ENCODE measurements around the gene C9orf153.

DNA sequence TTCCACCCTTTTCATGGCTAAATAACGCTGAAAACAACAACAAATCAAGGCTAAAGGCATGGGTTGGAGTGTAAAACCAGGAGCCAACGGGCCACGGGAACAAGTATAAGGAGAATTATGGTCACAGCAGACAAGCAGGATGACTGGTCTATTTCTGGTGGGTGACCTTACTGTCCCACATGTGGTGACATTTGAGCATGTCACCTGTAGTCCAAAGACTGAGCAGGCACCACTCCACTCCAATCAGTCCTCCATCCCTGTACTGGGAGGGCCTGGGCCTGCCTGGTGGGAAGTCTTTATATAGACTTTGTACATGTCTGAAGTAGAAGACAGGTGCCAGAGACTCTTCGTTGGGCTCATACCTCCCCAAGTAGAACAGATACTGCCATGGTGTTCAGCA is 36.8 kb downstream of the C9orf153 start:
- TF ChIP-seq, protein P1, sequence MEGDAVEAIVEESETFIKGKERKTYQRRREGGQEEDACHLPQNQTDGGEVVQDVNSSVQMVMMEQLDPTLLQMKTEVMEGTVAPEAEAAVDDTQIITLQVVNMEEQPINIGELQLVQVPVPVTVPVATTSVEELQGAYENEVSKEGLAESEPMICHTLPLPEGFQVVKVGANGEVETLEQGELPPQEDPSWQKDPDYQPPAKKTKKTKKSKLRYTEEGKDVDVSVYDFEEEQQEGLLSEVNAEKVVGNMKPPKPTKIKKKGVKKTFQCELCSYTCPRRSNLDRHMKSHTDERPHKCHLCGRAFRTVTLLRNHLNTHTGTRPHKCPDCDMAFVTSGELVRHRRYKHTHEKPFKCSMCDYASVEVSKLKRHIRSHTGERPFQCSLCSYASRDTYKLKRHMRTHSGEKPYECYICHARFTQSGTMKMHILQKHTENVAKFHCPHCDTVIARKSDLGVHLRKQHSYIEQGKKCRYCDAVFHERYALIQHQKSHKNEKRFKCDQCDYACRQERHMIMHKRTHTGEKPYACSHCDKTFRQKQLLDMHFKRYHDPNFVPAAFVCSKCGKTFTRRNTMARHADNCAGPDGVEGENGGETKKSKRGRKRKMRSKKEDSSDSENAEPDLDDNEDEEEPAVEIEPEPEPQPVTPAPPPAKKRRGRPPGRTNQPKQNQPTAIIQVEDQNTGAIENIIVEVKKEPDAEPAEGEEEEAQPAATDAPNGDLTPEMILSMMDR (IDR thresholded peaks at IDR 0.05), result no peak
- TF ChIP-seq RCOR1 (IDR thresholded peaks at IDR 0.05; ENCODE audit: low read depth, low read length), result no peak
- TF ChIP-seq POLR2A (IDR thresholded peaks at IDR 0.05; ENCODE audit: low read length), result no peak
- no peak for TF ChIP-seq BHLHE40 (IDR thresholded peaks at IDR 0.05; ENCODE audit: low read depth, low read length)
- TF ChIP-seq, protein P2, sequence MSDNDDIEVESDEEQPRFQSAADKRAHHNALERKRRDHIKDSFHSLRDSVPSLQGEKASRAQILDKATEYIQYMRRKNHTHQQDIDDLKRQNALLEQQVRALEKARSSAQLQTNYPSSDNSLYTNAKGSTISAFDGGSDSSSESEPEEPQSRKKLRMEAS (IDR thresholded peaks at IDR 0.05), result no peak
- TF ChIP-seq, protein P3, sequence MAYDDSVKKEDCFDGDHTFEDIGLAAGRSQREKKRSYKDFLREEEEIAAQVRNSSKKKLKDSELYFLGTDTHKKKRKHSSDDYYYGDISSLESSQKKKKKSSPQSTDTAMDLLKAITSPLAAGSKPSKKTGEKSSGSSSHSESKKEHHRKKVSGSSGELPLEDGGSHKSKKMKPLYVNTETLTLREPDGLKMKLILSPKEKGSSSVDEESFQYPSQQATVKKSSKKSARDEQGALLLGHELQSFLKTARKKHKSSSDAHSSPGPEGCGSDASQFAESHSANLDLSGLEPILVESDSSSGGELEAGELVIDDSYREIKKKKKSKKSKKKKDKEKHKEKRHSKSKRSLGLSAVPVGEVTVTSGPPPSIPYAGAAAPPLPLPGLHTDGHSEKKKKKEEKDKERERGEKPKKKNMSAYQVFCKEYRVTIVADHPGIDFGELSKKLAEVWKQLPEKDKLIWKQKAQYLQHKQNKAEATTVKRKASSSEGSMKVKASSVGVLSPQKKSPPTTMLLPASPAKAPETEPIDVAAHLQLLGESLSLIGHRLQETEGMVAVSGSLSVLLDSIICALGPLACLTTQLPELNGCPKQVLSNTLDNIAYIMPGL (CRISPR knock-in tag; IDR thresholded peaks at IDR 0.05; ENCODE audit: borderline replicate concordance), result no peak
- TF ChIP-seq, protein P4, sequence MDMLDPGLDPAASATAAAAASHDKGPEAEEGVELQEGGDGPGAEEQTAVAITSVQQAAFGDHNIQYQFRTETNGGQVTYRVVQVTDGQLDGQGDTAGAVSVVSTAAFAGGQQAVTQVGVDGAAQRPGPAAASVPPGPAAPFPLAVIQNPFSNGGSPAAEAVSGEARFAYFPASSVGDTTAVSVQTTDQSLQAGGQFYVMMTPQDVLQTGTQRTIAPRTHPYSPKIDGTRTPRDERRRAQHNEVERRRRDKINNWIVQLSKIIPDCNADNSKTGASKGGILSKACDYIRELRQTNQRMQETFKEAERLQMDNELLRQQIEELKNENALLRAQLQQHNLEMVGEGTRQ (IDR thresholded peaks at IDR 0.05), result no peak
- TF ChIP-seq, protein P5, sequence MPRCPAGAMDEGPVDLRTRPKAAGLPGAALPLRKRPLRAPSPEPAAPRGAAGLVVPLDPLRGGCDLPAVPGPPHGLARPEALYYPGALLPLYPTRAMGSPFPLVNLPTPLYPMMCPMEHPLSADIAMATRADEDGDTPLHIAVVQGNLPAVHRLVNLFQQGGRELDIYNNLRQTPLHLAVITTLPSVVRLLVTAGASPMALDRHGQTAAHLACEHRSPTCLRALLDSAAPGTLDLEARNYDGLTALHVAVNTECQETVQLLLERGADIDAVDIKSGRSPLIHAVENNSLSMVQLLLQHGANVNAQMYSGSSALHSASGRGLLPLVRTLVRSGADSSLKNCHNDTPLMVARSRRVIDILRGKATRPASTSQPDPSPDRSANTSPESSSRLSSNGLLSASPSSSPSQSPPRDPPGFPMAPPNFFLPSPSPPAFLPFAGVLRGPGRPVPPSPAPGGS (IDR thresholded peaks at IDR 0.05), result no peak
- TF ChIP-seq, protein P6, sequence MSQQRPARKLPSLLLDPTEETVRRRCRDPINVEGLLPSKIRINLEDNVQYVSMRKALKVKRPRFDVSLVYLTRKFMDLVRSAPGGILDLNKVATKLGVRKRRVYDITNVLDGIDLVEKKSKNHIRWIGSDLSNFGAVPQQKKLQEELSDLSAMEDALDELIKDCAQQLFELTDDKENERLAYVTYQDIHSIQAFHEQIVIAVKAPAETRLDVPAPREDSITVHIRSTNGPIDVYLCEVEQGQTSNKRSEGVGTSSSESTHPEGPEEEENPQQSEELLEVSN (IDR thresholded peaks at IDR 0.05; ENCODE audit: borderline replicate concordance, low read depth), result no peak
